Naive thymus-derived CD8-positive, alpha-beta T cell (primary cell): Measurements from ENCODE around the gene ISYNA1. TPM values are rescaled to one million over a fixed set of nuclear protein-coding genes. Genes with fewer than 3 reads are reported as not detected.
A peak's percentile ranks its signal among the peaks of the same experiment; 100 is the strongest.

Source experiments
- ATAC-seq, 2 donors: fragments of 150-1000 bp; cut with Tn5 transposase in 1 of 2; sonication (Bioruptor Pico), chemical (Tn5 transposase) in 1 of 2; 1 replicate in 1 of 2; 2 replicates in 1 of 2; pipeline ENCODE4 v1.10.0; 2021; ENCODE audit warnings: mild to moderate bottlenecking in 2 of 2, moderate library complexity in 2 of 2
- POLR2A ChIA-PET: fragments of 350-600 bp; sonication (Branson Sonifier 250); formaldehyde crosslinking; loops from one replicate; lab custom pipeline; 2021; ENCODE audit warnings: antibody characterized with exemption; lab: Charles Lee
- DNase-seq, 10 donors: peaks; one replicate each; pipeline versions ENCODE4 v3.0.0 to v3.0.0-alpha.2; 2020 to 2022
- H3K27ac Mint-ChIP-seq, 10 donors: one replicate each; pipeline ENCODE4 v1.8.0; 2020 to 2022; ENCODE audit warnings: mild to moderate bottlenecking in 10 of 10, mixed read lengths in 10 of 10, moderate library complexity in 4 of 10, inconsistent platforms in 1 of 10
- H3K27me3 Mint-ChIP-seq, 5 donors: one replicate each; pipeline ENCODE4 v1.8.0; 2021 to 2022; ENCODE audit warnings: mixed read lengths in 5 of 5
- H3K36me3 Mint-ChIP-seq, 3 donors: one replicate each; pipeline ENCODE4 v1.8.0; 2020 to 2022; ENCODE audit warnings: mixed read lengths in 3 of 3, mild to moderate bottlenecking in 2 of 3, inconsistent platforms in 1 of 3
- H3K4me1 Mint-ChIP-seq, 4 donors: one replicate each; pipeline ENCODE4 v1.8.0; 2021 to 2022; ENCODE audit warnings: mixed read lengths in 4 of 4
- H3K4me3 Mint-ChIP-seq, 10 donors: one replicate each; pipeline ENCODE4 v1.8.0; 2020 to 2022; ENCODE audit warnings: mild to moderate bottlenecking in 10 of 10, mixed read lengths in 10 of 10, moderate library complexity in 6 of 10, inconsistent platforms in 1 of 10
- H3K9me3 Mint-ChIP-seq, 9 donors: one replicate each; pipeline ENCODE4 v1.8.0; 2020 to 2022; ENCODE audit warnings: mixed read lengths in 9 of 9, mild to moderate bottlenecking in 3 of 9, inconsistent platforms in 1 of 9, moderate library complexity in 1 of 9
- polyA plus RNA-seq, 3 donors: library from polyadenylated mRNA; unstranded; fragments of 300-500 nt; fragmentation: Illumina TruSeq; gene quantifications; one replicate each; pipeline ENCODE4 v1.2.3, GENCODE V29; 2021
- total RNA-seq, 8 experiments: library from RNA in 2 of 8; stranded (reverse) in 2 of 8; gene quantifications; one replicate each; pipeline ENCODE4 v1.2.3 and lab custom pipeline; 2021 to 2026

ISYNA1 gene
- total and polyA plus RNA-seq, 5 experiments from 2014 or later: 28.3 to 63.7 (median 53.2) TPM

DNA sequence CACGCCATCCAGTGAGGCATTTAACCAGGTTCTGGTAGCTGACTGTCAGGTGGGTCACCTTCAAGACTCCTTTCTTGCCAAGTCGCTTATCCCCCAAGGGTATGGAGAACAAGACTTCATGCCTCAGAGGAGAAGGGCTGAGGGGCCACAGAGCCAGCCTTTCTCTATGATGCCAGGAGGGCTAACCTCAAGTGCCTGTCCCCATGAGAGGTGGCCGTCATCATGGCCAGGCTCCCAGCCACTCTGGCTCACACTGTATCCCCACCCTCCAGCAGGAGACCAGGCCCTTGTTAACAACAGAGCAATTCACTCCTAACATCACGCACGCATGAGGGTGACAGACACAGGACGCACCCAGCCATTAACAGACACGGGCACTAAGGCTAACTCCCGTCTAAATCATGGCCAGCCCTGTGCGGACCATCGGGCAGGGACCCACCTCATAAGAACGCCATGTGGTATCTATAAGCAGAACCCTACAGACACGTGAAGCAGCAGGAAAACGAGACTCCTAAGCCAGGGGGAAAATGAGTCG lies 38.6 kb upstream of the ISYNA1 start:
- peak overlapping the region in 3 of 10 donors; percentile 15 to 43 (median 33) for H3K4me3 Mint-ChIP-seq
- H3K4me1 Mint-ChIP-seq: peaks cover 36 to 80% (median 73%) of the 10 kb centered on the region in 4 donors
- peaks cover 0 to 13% (median 0%) of the 10 kb centered on the region in 3 donors for H3K36me3 Mint-ChIP-seq
- DNase-seq (no peak), ATAC-seq (no peak)
- POLR2A ChIA-PET: no interaction called here
- H3K27ac Mint-ChIP-seq: peak overlapping the region in 7 of 10 donors; percentile 45 to 94 (median 71)
- no peaks in the 10 kb centered on the region for H3K27me3 Mint-ChIP-seq
- no peaks in the 10 kb centered on the region for H3K9me3 Mint-ChIP-seq

DNA sequence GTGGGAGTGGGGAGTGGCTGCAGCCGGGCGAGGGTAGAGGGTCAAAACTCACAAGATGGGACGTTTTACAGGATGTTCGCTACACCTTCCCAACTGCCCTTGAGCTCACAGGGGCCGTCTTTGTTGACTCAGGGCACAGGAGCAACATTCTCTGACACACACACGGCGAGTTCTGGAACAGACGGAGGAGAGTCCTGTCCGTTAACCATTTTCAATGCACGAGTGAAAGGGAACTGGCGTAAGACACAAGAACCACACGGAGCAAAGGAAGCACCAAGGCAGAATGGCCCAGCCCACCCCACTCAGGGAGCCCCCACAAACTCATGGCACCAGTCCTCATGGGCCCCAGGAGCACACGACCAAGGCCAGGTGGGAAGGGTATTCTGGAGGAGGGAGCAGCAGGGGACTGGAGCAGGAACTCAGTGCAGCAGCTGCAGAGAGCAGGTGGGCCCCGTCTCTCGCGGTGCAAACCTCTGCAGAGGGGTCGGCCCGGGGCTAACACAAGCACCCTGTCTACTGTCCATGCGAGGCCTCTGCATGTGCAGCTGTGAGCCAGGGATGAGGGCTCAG lies 37.9 kb upstream of the ISYNA1 start:
- peaks cover 0 to 19% (median 0%) of the 10 kb centered on the region in 3 donors for H3K36me3 Mint-ChIP-seq
- POLR2A ChIA-PET: no interaction called here
- no peak for ATAC-seq
- no peaks in the 10 kb centered on the region for H3K27me3 Mint-ChIP-seq
- no peak for DNase-seq
- H3K9me3 Mint-ChIP-seq: no peaks in the 10 kb centered on the region
- H3K4me1 Mint-ChIP-seq: peaks cover 34 to 75% (median 66%) of the 10 kb centered on the region in 4 donors
- H3K4me3 Mint-ChIP-seq: peak overlapping the region in 1 of 10 donors; percentile 83
- peak overlapping the region in 6 of 10 donors; percentile 47 to 97 (median 73) for H3K27ac Mint-ChIP-seq

GRCh38 chr19:18475004-18475453 lies 37.1 kb upstream of the ISYNA1 start:
- Mint-ChIP-seq H3K27me3 (no peaks in the 10 kb centered on the region), H3K9me3 (no peaks in the 10 kb centered on the region), H3K27ac (peak overlapping the region in 8 of 10 donors; percentile 38 to 97 (median 64)), H3K4me3 (peak overlapping the region in 3 of 10 donors; percentile 1 to 83 (median 16)), H3K36me3 (peaks cover 0 to 22% (median 0%) of the 10 kb centered on the region in 3 donors), H3K4me1 (peaks cover 32 to 70% (median 60%) of the 10 kb centered on the region in 4 donors)
- POLR2A ChIA-PET: interaction anchor here (1.0 kb wide), 1 partner anchor 18 kb away, joined by 3 read pairs; no protein-coding TSS in a partner anchor
- peak; percentile 26 to 60 for ATAC-seq
- peak in 1 of 10 donors; percentile 38 for DNase-seq

DNA sequence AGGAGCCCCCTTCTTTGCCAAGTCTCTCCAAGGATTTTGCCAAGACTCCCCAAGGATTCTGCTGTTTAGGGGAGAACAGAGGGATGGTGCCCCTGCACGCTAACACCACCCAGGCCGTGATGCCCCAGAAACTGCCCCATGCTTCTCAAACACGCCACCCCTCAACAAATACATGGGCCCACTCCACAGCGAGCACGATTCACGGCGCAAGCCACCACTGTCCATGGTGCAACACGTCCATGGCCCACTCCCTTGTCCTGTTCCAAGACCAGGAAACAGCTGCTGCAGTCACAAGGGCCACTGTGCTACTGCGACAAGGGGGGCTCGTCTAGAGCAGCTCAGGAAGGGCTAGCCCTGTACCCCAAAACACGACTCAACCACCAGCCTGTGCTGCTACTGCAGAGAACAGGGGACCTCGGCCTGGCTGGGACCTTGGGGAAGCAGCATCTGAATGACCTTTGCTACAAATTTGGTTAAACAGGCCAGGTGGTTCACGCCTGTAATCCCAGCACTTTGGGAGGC lies 36.5 kb upstream of the ISYNA1 start:
- POLR2A ChIA-PET: interaction anchor here (1.0 kb wide), 1 partner anchor 19 kb away, joined by 3 read pairs; no protein-coding TSS in a partner anchor
- ATAC-seq: no peak
- no peak for DNase-seq
- H3K9me3 Mint-ChIP-seq: no peaks in the 10 kb centered on the region
- H3K36me3 Mint-ChIP-seq: peaks cover 0 to 22% (median 0%) of the 10 kb centered on the region in 3 donors
- peak overlapping the region in 6 of 10 donors; percentile 14 to 97 (median 62) for H3K27ac Mint-ChIP-seq
- H3K4me3 Mint-ChIP-seq: peak overlapping the region in 1 of 10 donors; percentile 83
- peaks cover 30 to 67% (median 56%) of the 10 kb centered on the region in 4 donors for H3K4me1 Mint-ChIP-seq
- H3K27me3 Mint-ChIP-seq: no peaks in the 10 kb centered on the region

GRCh38 chr19:18473706-18474087 lies 35.8 kb upstream of the ISYNA1 start:
- no peaks in the 10 kb centered on the region for H3K27me3 Mint-ChIP-seq

DNA sequence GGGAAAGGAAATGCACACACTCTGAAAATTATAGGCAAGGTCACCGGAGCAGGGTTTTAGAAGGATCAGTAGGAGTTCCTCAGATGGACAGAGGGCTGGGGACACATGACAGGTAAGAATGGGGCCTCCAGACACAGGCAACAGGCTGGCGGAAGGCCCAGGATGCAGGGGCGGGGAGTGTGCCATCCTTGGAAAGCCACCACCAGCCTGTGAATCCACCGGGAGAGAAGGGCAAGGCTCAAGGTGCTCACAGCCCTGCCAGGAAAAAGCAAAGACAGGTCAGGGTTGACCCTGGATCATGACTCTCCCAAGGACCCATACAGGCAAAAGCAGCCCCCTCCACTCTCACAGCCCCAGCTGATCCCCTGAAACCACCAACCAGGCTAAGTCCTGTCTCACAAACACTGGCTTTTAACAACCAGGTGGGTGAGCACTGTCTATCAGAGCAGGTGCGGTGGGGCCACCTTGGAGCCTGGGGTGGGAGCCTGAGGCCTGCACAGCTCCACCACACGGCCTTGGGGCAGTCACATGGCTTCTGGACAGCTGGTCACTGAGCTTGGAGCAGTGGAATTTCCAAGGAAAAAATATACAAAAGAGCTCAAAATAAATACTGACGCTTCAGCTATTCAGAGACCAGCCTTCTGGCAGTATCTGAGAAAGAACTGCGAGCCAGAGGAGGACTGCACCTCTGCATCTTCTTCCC lies 35.2 kb upstream of the ISYNA1 start:
- no peaks in the 10 kb centered on the region for H3K27me3 Mint-ChIP-seq
- DNase-seq (no peak), ATAC-seq (no peak)
- peaks cover 0 to 22% (median 0%) of the 10 kb centered on the region in 3 donors for H3K36me3 Mint-ChIP-seq
- POLR2A ChIA-PET: no interaction called here
- H3K4me1 Mint-ChIP-seq: peaks cover 28 to 57% (median 47%) of the 10 kb centered on the region in 4 donors
- H3K4me3 Mint-ChIP-seq: no peak overlapping the region
- H3K9me3 Mint-ChIP-seq: no peaks in the 10 kb centered on the region
- peak overlapping the region in 6 of 10 donors; percentile 8 to 80 (median 51) for H3K27ac Mint-ChIP-seq

More at GRCh38 chr19:18473706-18474087, 35.8 kb upstream of the ISYNA1 start:
- ATAC-seq (no peak), DNase-seq (no peak)
- Mint-ChIP-seq H3K9me3 (no peaks in the 10 kb centered on the region), H3K4me3 (no peak overlapping the region), H3K36me3 (peaks cover 0 to 22% (median 0%) of the 10 kb centered on the region in 3 donors), H3K4me1 (peaks cover 28 to 60% (median 49%) of the 10 kb centered on the region in 4 donors), H3K27ac (peak overlapping the region in 3 of 10 donors; percentile 27 to 80 (median 44))
- POLR2A ChIA-PET: no interaction called here

DNA sequence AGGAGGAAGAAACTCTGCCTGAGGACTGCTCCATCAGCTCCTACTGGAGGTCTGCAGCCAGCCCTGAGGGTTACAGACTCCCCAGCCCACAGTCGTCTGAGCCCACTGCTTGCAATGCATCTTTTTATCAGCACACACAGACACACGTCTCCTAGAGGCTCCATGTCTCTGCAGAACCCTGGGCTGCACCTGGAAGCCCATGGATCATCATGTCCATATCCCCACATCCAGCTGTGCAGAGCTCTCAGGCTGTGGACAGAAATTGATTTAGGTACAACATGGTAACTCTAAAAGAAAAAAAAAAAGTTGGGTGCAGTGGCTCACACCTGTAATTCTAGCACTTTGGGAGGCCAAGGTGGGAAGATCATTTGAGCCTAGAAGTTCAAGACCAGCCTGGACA lies 32.9 kb upstream of the ISYNA1 start:
- no peak for DNase-seq
- Mint-ChIP-seq H3K9me3 (no peaks in the 10 kb centered on the region), H3K4me3 (no peak overlapping the region), H3K36me3 (peaks cover 0 to 22% (median 0%) of the 10 kb centered on the region in 3 donors), H3K27ac (peak overlapping the region in 2 of 10 donors; percentile 39 to 58), H3K4me1 (peaks cover 19 to 45% (median 30%) of the 10 kb centered on the region in 4 donors), H3K27me3 (no peaks in the 10 kb centered on the region)
- no peak for ATAC-seq
- POLR2A ChIA-PET: interaction anchor here (0.7 kb wide), 1 partner anchor 472 kb away, joined by 3 read pairs; no protein-coding TSS in a partner anchor

- Mint-ChIP-seq H3K27me3 (no peaks in the 10 kb centered on the region), H3K4me1 (peaks cover 13 to 40% (median 18%) of the 10 kb centered on the region in 4 donors), H3K27ac (peak overlapping the region in 3 of 10 donors; percentile 6 to 86 (median 11)), H3K36me3 (peaks cover 0 to 32% (median 2%) of the 10 kb centered on the region in 3 donors), H3K9me3 (no peaks in the 10 kb centered on the region), H3K4me3 (no peak overlapping the region)
- POLR2A ChIA-PET: interaction anchor here (0.9 to 1.2 kb wide), 3 partner anchors 43 to 73 kb away, joined by 3 to 4 read pairs (median 3); partner anchors contain the start of gene ELL
- ATAC-seq: peak; percentile 68 to 74
- DNase-seq: peak; percentile 20 to 77 (median 54)
Observed at GRCh38 chr19:18469069-18469846, 31.3 kb upstream of the ISYNA1 start.

DNA sequence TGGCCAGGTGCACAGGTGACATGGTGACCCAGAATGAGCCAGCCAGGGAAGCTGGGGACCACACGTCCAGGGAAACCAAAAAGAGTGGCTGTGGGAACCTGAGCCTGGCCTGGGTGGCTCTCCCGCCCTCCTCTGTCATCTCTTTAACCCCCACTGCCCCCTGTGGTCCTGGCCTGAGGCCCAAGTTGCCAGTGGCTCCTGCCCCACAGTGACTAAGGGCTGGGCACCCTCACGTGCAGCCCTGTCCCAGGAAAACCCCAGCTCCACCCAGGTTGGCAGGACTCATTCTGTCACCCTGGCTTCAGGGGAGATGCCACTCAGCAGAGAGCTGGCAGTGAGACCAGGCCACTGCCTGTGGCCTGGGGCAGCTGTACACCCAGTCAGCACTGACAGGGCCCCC lies 30.6 kb upstream of the ISYNA1 start:
- DNase-seq (no peak), ATAC-seq (no peak)
- Mint-ChIP-seq H3K4me1 (peaks cover 13 to 32% (median 15%) of the 10 kb centered on the region in 4 donors), H3K36me3 (peaks cover 0 to 34% (median 2%) of the 10 kb centered on the region in 3 donors), H3K4me3 (no peak overlapping the region), H3K27ac (peak overlapping the region in 1 of 10 donors; percentile 86), H3K27me3 (no peaks in the 10 kb centered on the region), H3K9me3 (no peaks in the 10 kb centered on the region)
- POLR2A ChIA-PET: interaction anchor here (0.9 to 1.2 kb wide), 2 partner anchors 44 to 53 kb away, joined by 3 to 4 read pairs; partner anchors contain the start of gene ELL

GRCh38 chr19:18467978-18468377 lies 30.0 kb upstream of the ISYNA1 start:
- POLR2A ChIA-PET: interaction anchor here (0.9 kb wide), 1 partner anchor 44 kb away, joined by 3 read pairs; no protein-coding TSS in a partner anchor
- no peak overlapping the region for H3K4me3 Mint-ChIP-seq

DNA sequence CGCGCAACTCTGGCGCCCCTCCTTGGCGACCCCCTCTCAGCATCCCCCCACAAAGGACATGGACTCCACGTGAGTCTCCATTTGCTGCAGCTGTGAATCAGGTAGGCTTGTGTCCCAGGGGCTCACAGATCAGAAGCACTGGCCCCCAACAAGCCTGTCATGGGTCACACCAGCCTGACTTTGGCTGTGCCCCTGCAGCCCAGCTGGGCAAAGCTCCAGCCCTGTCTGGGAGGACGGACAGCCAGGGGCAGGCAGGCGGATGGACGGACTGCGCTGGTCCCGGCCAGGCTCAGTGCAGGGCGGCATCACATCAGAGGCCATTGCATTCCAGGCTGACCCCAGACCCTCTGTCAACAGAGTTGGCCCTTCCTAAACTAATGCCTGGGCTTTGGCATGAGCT lies 28.4 kb upstream of the ISYNA1 start:
- POLR2A ChIA-PET: interaction anchor here (0.6 kb wide), 1 partner anchor 1018 kb away, joined by 3 read pairs; no protein-coding TSS in a partner anchor
- Mint-ChIP-seq H3K4me1 (peaks cover 14 to 35% (median 19%) of the 10 kb centered on the region in 4 donors), H3K27ac (peak overlapping the region in 1 of 10 donors; percentile 18), H3K4me3 (no peak overlapping the region), H3K27me3 (no peaks in the 10 kb centered on the region), H3K36me3 (peaks cover 0 to 29% (median 2%) of the 10 kb centered on the region in 3 donors), H3K9me3 (no peaks in the 10 kb centered on the region)
- DNase-seq: no peak
- ATAC-seq: no peak

More at GRCh38 chr19:18467978-18468377, 30.0 kb upstream of the ISYNA1 start:
- ATAC-seq (no peak), DNase-seq (no peak)
- Mint-ChIP-seq H3K9me3 (no peaks in the 10 kb centered on the region), H3K4me1 (peaks cover 14 to 32% (median 15%) of the 10 kb centered on the region in 4 donors), H3K36me3 (peaks cover 0 to 36% (median 2%) of the 10 kb centered on the region in 3 donors), H3K27ac (peak overlapping the region in 4 of 10 donors; percentile 10 to 86 (median 24)), H3K27me3 (no peaks in the 10 kb centered on the region)
